Renal pelvis (tissue), 12 donors: Measurements from ENCODE around the gene ZNF148. TPM values are rescaled to one million over a fixed set of nuclear protein-coding genes. Genes with fewer than 3 reads are reported as not detected.
"Not testable (repeated sequence)": the region's sequence is repeated elsewhere in the genome, so short reads cannot be mapped to it uniquely, and the experiment has no call there.

Experiments used
- DNase-seq: peaks from one replicate; pipeline ENCODE4 v3.0.0-alpha.2; 2013
- long read RNA-seq, 16 experiments: transcript quantifications; one replicate each; lab custom pipeline, GENCODE V29; 2026
- polyA plus RNA-seq, 3 donors: library from polyadenylated mRNA; unstranded; fragments of 120-200 nt; gene quantifications; one replicate each; pipeline ENCODE4 v1.2.1, GENCODE V29; 2013; ENCODE audit not compliant: insufficient read length in 3 of 3

ZNF148 gene, protein sequence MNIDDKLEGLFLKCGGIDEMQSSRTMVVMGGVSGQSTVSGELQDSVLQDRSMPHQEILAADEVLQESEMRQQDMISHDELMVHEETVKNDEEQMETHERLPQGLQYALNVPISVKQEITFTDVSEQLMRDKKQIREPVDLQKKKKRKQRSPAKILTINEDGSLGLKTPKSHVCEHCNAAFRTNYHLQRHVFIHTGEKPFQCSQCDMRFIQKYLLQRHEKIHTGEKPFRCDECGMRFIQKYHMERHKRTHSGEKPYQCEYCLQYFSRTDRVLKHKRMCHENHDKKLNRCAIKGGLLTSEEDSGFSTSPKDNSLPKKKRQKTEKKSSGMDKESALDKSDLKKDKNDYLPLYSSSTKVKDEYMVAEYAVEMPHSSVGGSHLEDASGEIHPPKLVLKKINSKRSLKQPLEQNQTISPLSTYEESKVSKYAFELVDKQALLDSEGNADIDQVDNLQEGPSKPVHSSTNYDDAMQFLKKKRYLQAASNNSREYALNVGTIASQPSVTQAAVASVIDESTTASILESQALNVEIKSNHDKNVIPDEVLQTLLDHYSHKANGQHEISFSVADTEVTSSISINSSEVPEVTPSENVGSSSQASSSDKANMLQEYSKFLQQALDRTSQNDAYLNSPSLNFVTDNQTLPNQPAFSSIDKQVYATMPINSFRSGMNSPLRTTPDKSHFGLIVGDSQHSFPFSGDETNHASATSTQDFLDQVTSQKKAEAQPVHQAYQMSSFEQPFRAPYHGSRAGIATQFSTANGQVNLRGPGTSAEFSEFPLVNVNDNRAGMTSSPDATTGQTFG
- 10 to 100 TPM; 40.3 to 47.3 (median 43.5) TPM for polyA plus RNA-seq
- long read RNA-seq, donor 1, full-length matches to known transcripts = 7 of 7 reads
- long read RNA-seq, donor 1, partial matches to known transcripts = 0 of 7 reads
- long read RNA-seq, donor 1, other reads (novel, unspliced or antisense) = 0 of 7 reads
- long read RNA-seq, donor 2, full-length matches to known transcripts = 12 of 12 reads
- long read RNA-seq, donor 2, partial matches to known transcripts = 0 of 12 reads
- long read RNA-seq, donor 2, other reads (novel, unspliced or antisense) = 0 of 12 reads
- long read RNA-seq, donor 3, full-length matches to known transcripts = 9 of 9 reads
- long read RNA-seq, donor 3, partial matches to known transcripts = 0 of 9 reads
- long read RNA-seq, donor 3, other reads (novel, unspliced or antisense) = 0 of 9 reads
- long read RNA-seq, donor 4, full-length matches to known transcripts = 2 of 19 reads
- long read RNA-seq, donor 4, partial matches to known transcripts = 17 of 19 reads
- long read RNA-seq, donor 4, other reads (novel, unspliced or antisense) = 0 of 19 reads
- long read RNA-seq, donor 5, full-length matches to known transcripts = 5 of 5 reads
- long read RNA-seq, donor 5, partial matches to known transcripts = 0 of 5 reads
- long read RNA-seq, donor 5, other reads (novel, unspliced or antisense) = 0 of 5 reads
- long read RNA-seq, donor 6, full-length matches to known transcripts = 4 of 4 reads
- long read RNA-seq, donor 6, partial matches to known transcripts = 0 of 4 reads
- long read RNA-seq, donor 6, other reads (novel, unspliced or antisense) = 0 of 4 reads
- long read RNA-seq, donor 7, full-length matches to known transcripts = 7 of 7 reads
- long read RNA-seq, donor 7, partial matches to known transcripts = 0 of 7 reads
- long read RNA-seq, donor 7, other reads (novel, unspliced or antisense) = 0 of 7 reads
- long read RNA-seq, donor 8, full-length matches to known transcripts = 5 of 5 reads
- long read RNA-seq, donor 8, partial matches to known transcripts = 0 of 5 reads
- long read RNA-seq, donor 8, other reads (novel, unspliced or antisense) = 0 of 5 reads
- long read RNA-seq, donor 9, full-length matches to known transcripts = 9 of 9 reads
- long read RNA-seq, donor 9, partial matches to known transcripts = 0 of 9 reads
- long read RNA-seq, donor 9, other reads (novel, unspliced or antisense) = 0 of 9 reads
- long read RNA-seq, donor 10, full-length matches to known transcripts = 12 of 12 reads
- long read RNA-seq, donor 10, partial matches to known transcripts = 0 of 12 reads
- long read RNA-seq, donor 10, other reads (novel, unspliced or antisense) = 0 of 12 reads
- long read RNA-seq, donor 11, full-length matches to known transcripts = 4 of 4 reads
- long read RNA-seq, donor 11, partial matches to known transcripts = 0 of 4 reads
- long read RNA-seq, donor 11, other reads (novel, unspliced or antisense) = 0 of 4 reads
- long read RNA-seq, donor 12, full-length matches to known transcripts = 11 of 11 reads
- long read RNA-seq, donor 12, partial matches to known transcripts = 0 of 11 reads
- long read RNA-seq, donor 12, other reads (novel, unspliced or antisense) = 0 of 11 reads
- long read RNA-seq, donor 13, full-length matches to known transcripts = 3 of 3 reads
- long read RNA-seq, donor 13, partial matches to known transcripts = 0 of 3 reads
- long read RNA-seq, donor 13, other reads (novel, unspliced or antisense) = 0 of 3 reads
- long read RNA-seq, donor 14 = 0 reads
- long read RNA-seq, donor 15, full-length matches to known transcripts = 6 of 6 reads
- long read RNA-seq, donor 15, partial matches to known transcripts = 0 of 6 reads
- long read RNA-seq, donor 15, other reads (novel, unspliced or antisense) = 0 of 6 reads
- long read RNA-seq, donor 16, full-length matches to known transcripts = 8 of 8 reads
- long read RNA-seq, donor 16, partial matches to known transcripts = 0 of 8 reads
- long read RNA-seq, donor 16, other reads (novel, unspliced or antisense) = 0 of 8 reads

DNA sequence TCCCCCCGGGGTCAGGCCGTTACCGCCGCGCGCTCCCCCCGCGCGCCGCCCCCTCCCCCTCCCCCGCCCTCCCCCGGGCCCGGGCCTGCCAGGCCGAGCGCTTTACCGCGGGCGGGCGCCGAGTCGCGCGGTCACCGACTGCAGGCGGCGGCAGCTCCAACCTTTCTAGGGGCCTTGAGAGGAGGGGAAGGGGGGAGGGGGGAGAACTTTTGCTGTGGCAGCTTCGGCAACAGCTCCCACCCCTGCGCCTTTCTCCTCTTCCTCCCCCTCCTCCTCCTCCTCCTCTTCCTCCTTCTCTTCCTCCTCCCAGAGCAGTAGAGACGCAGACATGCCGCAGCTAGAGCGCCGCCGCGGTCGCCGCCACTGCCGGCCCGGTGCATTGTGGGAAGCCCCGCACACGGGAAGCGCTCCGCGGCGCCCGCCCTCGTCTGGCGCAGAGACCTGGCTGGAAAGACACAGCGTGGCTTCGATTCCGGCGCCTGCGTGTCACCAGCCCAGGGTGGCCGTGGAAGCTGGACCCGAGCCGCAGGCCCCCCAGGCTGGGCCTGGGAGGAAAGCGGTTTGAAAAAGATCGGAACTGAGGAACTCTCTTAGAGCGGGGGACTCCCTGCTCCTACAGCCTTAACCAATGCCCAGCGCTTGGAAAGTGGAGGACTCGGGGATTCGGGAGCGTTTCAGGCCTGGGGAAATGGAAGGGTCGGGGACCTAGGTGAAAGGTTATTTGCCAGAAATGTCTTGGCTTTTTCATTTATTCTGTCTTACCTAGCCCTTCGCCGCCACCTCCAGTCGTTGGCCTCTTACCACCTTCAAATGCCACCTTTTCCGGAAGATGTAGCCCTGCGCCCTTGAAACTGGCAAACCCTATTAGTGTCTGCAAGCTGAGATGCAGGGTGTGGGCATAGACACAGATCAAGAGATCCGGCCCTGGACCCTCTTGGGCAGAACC, at the start of gene ZNF148:
TSS of gene ZNF148 (minus strand) at position 330 of the 946 bp plus-strand sequence. CDS start 61,685 bp downstream, outside the sequence.
- DNase-seq = peak; percentile 90

DNA sequence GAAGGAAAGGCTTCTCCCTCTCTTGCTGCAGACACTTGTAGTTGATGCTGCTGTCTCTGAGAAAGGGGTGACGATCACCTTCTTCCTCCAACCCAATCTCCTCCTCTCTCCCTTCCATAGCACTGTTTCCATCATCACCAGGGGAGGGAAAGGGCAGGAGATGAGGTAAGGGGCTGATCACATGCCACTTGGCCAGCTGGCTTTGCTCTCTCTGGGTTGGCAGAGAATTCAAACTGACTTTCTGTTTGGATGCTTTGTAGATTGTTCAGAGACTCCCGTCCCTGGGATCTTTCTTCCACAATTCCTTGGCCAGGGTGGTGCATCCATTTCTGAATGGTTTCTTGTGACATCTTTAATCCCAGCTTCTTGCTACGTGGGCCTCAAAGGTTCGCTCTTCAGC, 43.2 kb upstream of the ZNF148 start:
- no peak for DNase-seq

DNA sequence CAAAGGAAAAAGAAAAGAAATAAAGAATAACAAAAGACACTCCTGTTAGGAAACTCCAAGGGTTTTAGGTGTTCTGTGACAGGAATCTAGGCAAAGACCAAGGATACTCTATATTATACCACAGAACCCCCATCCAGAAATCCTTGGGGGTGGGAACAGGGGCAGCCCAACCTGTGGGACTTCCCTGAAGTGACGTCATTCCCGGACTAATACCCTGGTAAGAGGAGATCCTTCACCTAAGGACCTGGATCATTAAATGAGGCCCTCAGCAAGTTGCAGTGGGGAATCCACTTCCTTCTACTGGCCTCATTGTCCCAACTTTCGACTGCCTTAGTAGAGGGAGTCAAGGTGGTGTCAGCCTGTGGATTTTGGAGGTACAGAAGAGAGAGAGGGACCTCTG, 41.1 kb upstream of the ZNF148 start:
- no peak for DNase-seq

DNA sequence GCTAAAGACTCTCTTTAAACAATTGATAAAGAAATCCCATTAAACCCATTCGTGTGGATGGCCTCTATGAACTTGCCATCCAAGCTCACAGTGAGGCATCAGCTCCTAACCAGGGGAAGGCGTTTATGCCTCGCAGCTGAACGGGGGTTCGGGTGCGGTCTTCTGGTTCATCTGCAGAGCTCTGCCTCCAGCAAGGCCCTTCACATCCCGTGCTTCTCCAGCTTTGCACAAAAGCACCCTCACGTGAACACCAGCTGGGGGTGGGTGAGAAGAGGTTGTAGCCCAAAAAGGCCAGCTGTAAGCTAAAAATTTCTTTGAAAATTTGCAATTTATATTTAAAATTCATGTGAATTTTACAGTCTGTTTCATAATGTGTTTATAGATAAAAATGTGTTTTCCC, 39.5 kb upstream of the ZNF148 start:
- no peak for DNase-seq

DNA sequence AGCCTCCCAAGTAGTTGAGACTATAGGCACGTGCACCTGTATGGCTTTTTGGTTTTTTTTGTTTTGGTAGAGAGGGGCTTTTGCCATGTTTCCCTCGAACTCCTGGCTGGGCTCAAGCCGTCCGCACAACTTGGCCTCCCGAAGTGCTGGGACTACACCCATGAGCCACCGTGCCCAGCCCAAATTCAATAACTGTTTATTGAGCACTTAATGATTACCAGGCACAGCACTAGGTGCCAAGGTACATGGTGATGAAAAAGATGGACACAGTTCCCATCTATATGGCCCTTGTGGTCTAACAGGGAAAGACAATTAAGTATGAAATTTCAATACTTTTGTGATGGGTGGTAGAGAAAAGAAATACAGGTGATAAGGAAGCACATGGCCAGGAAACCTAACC, 35.8 kb upstream of the ZNF148 start:
- no peak for DNase-seq

DNA sequence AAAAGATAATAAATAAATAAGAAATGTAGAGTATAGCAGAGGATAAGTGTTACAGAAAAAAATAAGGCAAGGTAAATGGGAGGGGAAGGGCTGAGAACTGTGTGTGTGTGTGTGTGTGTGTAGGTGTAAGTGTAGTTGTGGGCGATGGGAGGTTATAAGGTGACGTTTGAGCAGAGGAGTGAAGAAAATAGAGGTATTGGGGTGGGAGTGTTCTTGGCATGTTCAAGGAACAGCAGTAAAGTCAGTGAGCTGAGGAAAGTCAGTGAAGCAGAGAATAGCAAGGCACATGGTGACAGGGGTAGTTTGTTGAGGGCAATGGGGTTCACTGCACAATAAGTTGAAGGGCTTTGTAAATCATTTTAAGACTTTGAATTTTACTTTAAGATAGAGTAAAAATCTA, 30.9 kb upstream of the ZNF148 start:
- DNase-seq = peak; percentile 44

DNA sequence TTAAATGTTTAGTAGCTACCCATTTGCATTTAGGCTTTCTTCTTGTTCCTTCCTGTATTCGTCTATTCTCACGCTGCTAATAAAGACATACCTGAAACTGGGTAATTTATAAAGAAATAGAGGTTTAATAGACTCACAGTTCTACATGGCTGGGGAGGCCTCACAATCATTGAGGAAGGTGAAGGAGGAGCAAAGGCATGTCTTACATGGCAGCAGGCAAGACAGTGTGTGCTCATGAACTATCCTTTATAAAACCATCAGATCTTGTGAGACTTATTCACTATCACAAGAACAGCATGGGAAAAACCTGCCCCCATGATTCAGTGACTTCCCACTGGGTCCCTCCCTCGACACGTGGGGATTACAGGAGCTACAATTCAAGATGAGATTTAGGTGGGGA, 30.4 kb upstream of the ZNF148 start:
- DNase-seq = not testable (repeated sequence)

DNA sequence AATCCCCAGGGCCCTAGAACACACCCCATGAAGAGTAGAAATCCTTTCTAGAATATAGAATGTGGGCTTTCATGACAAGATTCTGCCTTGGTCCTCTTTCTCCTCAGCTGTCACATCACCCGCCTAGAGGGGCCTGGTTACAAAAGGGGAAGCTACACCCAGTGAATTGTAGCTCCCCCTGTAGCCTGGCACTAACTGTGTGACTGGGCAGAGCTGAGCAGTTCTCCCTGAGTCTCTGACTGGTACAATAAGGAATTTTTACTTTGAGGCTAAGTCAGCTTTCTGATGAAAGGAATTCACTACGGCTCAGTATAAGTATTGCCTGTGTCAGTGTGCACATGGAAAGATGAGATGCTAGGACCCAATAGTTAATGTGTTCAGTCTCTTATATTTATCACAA, 28.7 kb upstream of the ZNF148 start:
- DNase-seq = no peak

DNA sequence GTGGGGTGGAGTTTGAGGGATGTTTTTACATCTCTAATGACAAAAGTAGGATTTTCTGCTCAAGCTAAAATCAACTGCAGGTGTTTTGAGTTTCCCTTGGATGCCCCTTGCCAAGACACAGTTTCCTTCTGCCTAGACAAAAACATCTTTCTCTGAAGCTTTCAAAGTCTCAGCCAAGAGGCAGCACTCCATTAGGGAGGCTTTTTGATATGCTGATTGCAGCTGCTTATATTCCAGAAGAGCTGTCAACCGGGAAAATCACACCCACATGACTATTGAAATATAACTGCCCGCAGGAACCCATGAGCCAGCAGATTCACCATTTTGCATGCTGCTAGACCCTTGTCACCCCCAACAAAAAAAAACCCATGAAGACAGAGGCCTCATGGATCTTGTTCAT, 27.5 kb upstream of the ZNF148 start:
- no peak for DNase-seq

DNA sequence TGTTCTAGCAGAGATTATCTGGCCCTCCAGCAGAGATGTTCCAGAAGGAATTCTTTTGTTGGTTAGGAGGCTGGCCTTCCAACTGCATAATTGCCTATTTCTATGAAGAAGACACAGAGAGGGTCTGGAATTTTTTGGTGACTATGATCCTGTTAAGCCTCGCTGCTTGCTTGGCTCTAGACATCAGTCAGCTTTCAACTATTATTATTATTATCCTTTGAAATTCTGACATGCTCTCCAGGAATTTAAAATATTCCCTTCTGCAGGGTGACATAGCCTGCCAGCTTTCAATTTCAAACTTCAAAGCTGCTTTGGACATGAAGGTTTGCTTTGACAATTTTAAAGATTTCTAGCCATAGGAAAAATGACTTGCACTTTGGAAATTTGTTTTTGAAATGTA, 26.3 kb upstream of the ZNF148 start:
- DNase-seq = no peak

DNA sequence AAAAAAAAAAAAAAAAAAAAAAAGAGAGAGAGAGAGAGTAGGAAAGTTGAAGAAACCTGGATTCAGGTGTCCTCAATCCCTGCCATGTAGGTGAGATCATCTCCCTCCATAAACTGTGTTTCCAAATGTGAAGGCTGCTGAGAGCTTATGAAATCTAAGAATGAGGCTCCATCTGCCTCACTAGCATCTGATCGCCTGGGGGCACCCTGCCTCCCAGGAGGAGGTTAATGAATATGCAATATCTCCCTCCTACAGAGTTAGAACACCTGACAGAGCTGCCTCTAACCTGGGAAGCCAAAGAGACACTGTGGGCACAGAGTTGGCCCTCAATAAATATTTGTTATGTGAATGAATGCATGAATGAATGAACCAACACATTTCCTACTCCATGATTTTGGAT, 23.8 kb upstream of the ZNF148 start:
- DNase-seq = no peak

DNA sequence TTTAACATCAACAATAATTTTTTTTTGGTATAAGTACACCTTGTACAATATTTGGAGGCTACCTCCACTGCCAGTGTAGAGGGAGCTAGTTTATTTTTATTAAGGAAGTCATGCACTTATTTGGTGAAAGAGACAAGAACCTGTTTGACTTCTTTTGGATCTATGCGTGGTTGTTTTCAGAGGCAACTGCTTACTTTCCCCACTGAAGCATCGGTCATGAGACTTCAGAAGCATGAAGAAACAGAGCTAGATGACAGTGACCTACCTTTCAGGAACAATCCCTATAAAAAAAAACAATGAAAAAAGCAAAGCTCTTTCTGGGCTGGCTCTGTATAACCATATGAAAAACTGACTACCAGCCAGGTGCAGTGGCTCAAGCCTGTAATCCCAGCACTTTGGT, 20.0 kb upstream of the ZNF148 start:
- no peak for DNase-seq

DNA sequence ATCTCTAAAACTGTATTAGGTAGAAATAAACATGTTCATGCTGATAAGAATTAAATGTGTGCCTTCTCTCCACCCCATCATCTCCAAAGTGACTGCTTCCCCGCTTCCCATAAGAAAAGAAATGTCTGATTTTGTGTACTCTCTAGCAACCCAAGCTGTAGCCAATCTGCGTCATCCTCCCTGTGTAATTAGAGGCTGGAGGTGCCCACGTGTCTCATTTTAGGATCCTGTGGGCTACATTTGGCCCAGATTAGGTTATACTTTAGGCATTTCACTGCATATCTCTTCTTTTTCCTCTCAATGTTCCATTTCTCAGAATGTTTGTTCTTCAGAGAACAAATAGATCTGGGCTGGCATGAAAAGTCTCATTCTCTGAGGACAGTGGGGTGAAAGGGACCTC, 19.3 kb upstream of the ZNF148 start:
- no peak for DNase-seq

DNA sequence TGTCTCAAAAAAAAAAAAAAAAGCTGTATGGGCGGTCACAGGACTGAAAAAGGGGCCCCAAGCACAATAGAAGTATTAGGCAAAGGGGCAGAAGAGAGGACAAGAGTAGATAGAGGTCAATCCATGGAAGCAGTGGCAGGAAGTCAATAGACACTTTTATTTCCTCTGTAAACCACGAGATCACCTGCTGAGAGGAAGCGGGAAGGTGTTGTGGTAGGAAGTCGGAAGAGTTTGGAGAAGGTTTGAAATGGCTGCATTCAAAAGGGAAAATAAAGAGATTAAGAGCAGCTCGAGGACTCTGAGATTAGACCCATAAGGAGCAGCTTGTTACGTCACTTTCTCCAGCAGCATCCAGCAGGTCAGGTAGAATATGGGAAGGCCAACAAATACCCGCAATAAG, 14.2 kb upstream of the ZNF148 start:
- no peak for DNase-seq

DNA sequence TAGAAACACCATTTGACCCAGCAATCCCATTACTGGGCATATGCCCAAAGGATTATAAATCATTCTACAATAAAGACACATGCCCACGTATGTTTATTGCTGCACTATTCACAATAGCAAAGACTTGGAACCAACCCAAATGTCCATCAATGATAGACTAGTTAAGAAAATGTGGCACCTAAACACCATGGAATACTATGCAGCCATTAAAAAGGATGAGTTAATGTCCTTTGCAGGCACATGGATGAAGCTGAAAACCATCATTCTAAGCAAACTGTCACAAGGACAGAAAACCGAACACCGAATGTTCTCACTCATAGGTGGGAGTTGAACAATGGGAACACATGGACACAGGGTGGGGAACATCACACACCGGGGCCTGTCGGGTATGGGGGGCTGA, 13.2 kb upstream of the ZNF148 start:
- DNase-seq = not testable (repeated sequence)

DNA sequence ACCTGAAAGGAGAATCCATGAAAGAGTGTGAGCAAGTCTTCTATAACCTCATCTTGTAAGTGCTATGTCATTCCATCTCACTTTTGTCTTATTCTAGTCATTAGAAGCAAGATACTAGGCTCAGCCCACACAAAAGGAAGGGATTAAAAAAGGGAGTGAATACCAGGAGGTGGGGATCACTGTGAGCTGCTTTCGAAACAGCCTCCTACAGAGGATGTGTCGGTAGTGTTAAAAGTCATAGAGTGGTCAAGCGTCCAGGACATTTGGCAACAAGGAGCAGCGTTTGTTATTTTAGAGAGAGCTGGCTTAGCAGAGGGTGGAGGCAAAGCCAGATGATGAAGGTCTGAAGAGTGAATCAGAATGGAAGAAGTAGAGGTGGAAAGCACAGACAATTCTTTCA, 11.7 kb upstream of the ZNF148 start:
- DNase-seq = no peak

DNA sequence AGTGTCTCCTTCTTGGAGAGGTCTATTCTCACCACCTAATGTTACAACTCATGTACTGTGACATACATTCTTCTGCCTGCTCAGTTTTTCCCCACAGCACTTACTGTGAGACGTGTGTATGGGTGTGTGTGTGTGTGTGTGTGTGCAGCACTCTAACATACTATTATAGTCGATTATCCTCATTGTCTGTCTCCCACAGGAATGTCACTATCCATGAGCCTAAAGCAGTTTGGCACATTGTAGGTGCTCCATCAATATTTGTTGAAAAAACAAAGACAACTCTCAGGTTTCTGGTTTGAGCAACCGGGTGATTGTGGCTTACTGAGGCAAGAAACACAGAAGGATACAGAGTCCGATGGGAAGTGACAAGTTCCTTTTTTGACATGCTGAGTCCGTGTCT, 8.6 kb upstream of the ZNF148 start:
- no peak for DNase-seq

DNA sequence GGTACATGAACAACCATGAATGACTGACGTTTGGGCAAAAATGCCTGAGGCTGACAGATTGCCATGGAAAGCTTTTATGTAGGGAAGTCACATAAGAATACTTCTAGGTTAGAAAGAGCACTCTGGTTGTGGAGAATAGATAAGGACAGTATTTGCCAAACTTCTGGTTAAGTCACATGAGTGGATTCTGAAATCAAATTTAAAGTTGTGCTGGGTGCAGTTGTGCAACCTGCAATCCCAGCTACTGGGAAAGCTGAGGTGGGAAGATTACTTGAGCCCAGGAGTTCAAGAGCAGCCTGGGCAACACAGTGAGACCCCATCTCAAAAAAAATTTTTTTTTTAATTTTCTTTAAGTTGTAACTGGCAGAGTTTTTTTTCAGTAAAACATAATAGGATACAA, 7.2 kb upstream of the ZNF148 start:
- DNase-seq = no peak
